Left ventricle myocardium inferior (tissue), 1 donor: ENCODE data around the gene PMEL. TPM values are rescaled to one million over a fixed set of nuclear protein-coding genes. Genes with fewer than 3 reads are reported as not detected.

Source experiments
- DNase-seq: peaks from one replicate; pipeline ENCODE4 v3.0.0-alpha.2; 2020
- H3K27ac ChIP-seq: fragments of 200-600 bp; replicated peaks from 2 replicates; pipeline ENCODE4 v1.8.0; 2021
- H3K27me3 ChIP-seq: fragments of 200-600 bp; 2 replicates; pipeline ENCODE4 v1.8.0; 2021; ENCODE audit warnings: low read depth
- H3K36me3 ChIP-seq: fragments of 200-600 bp; 2 replicates; pipeline ENCODE4 v1.8.0; 2021
- H3K4me1 ChIP-seq: fragments of 200-600 bp; 2 replicates; pipeline ENCODE4 v1.8.0; 2021
- H3K4me3 ChIP-seq: fragments of 200-600 bp; 2 replicates; pipeline ENCODE4 v1.8.0; 2021; ENCODE audit warnings: mild to moderate bottlenecking, moderate library complexity
- H3K9me3 ChIP-seq: fragments of 200-600 bp; replicated peaks from 2 replicates; pipeline ENCODE4 v1.8.0; 2021
- intact Hi-C: fragments of 100-400 bp; cut with micrococcal nuclease; formaldehyde crosslinking; loops from one replicate; pipeline ENCODE4 v1.11.0; 2022
- total RNA-seq: library from RNA; stranded (reverse); fragmentation: NEBNext Ultra II Directional; extraction: Animal tissue kit (Norgen Biotek cat#: 25700); gene quantifications from one replicate; pipeline ENCODE4 v1.2.1, GENCODE V29; 2021
- TF ChIP-seq, protein P1 (sequence below): fragments of 200-600 bp; IDR thresholded peaks from 2 replicates; pipeline ENCODE4 v1.8.0; 2021; ENCODE audit warnings: antibody characterized with exemption, mild to moderate bottlenecking, borderline replicate concordance
- donor health status: DM: no; HTN: yes; CAD: no; lungs with severe emphysema.

The PMEL gene
- total RNA-seq, 1 donor from 2014 or later, result 0.16 TPM

- intact Hi-C loops, result no loop called here
- H3K9me3 ChIP-seq, result no peaks in the 10 kb centered on the region
- peaks cover 17% of the 10 kb centered on the region for H3K4me1 ChIP-seq
- H3K27ac ChIP-seq, result no peak overlapping the region
- H3K27me3 ChIP-seq, result no peaks in the 10 kb centered on the region
- DNase-seq, result no peak
- peaks cover 21% of the 10 kb centered on the region for H3K36me3 ChIP-seq
- TF ChIP-seq, protein P1, sequence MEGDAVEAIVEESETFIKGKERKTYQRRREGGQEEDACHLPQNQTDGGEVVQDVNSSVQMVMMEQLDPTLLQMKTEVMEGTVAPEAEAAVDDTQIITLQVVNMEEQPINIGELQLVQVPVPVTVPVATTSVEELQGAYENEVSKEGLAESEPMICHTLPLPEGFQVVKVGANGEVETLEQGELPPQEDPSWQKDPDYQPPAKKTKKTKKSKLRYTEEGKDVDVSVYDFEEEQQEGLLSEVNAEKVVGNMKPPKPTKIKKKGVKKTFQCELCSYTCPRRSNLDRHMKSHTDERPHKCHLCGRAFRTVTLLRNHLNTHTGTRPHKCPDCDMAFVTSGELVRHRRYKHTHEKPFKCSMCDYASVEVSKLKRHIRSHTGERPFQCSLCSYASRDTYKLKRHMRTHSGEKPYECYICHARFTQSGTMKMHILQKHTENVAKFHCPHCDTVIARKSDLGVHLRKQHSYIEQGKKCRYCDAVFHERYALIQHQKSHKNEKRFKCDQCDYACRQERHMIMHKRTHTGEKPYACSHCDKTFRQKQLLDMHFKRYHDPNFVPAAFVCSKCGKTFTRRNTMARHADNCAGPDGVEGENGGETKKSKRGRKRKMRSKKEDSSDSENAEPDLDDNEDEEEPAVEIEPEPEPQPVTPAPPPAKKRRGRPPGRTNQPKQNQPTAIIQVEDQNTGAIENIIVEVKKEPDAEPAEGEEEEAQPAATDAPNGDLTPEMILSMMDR, result no peak
- no peak overlapping the region for H3K4me3 ChIP-seq
These were observed 59.8 kb downstream of the PMEL start for GRCh38 chr12:55906056-55906455.

Other genes starting within 250 kb of the PMEL start
- 109 TPM for gene BLOC1S1, start 250.0 kb downstream of the PMEL start, total RNA-seq
- gene RDH5, start 245.6 kb downstream of the PMEL start, total RNA-seq, result 12.2 TPM
- gene CD63, start 237.0 kb downstream of the PMEL start, total RNA-seq, result 705 TPM
- gene GDF11, start 222.9 kb downstream of the PMEL start, total RNA-seq, result 15.6 TPM
- 53.2 TPM for gene SARNP, start 148.3 kb downstream of the PMEL start, total RNA-seq
- 13.3 TPM for gene ORMDL2, start 148.0 kb downstream of the PMEL start, total RNA-seq
- gene DNAJC14, start 136.5 kb downstream of the PMEL start, total RNA-seq, result 18.6 TPM
- 2.2 TPM for gene MMP19, start 123.1 kb downstream of the PMEL start, total RNA-seq
- 14.8 TPM for gene PYM1, start 38.1 kb downstream of the PMEL start, total RNA-seq
- 6.5 TPM for gene DGKA, start 34.9 kb downstream of the PMEL start, total RNA-seq
- gene CDK2, start 788 bp upstream of the PMEL start, total RNA-seq, result 7.3 TPM
- 111 TPM for gene RAB5B, start 8.0 kb upstream of the PMEL start, total RNA-seq
- gene SUOX, start 31.2 kb upstream of the PMEL start, total RNA-seq, result 36.0 TPM
- gene IKZF4, start 55.0 kb upstream of the PMEL start, total RNA-seq, result 8.4 TPM
- gene RPS26, start 75.9 kb upstream of the PMEL start, total RNA-seq, result 48.7 TPM
- gene ERBB3, start 114.1 kb upstream of the PMEL start, total RNA-seq, result 2.3 TPM
- 65.7 TPM for gene PA2G4, start 138.5 kb upstream of the PMEL start, total RNA-seq
- gene RPL41, start 150.6 kb upstream of the PMEL start, total RNA-seq, result 1,892 TPM
- gene ZC3H10, start 152.2 kb upstream of the PMEL start, total RNA-seq, result 4.9 TPM
- gene ESYT1, start 162.2 kb upstream of the PMEL start, total RNA-seq, result 23.2 TPM
- 54.1 TPM for gene MYL6B, start 186.5 kb upstream of the PMEL start, total RNA-seq
- 508 TPM for gene MYL6, start 192.3 kb upstream of the PMEL start, total RNA-seq
- gene SMARCC2, start 223.4 kb upstream of the PMEL start, total RNA-seq, result 67.1 TPM